Caco-2 (cell line): ENCODE measurements around the gene ATL2. TPM values are rescaled to one million over a fixed set of nuclear protein-coding genes. Genes with fewer than 3 reads are reported as not detected.

Source experiments
- BruUV-seq: library from RNA; stranded (reverse); fragments of 400-500 nt; replicated peaks from 2 replicates; lab custom pipeline; 2021; lab: Mats Ljungman, UMichigan
- CTCF ChIA-PET: fragments of 300-600 bp; sonication (Branson Sonifier 250); formaldehyde crosslinking; loops from one replicate; lab custom pipeline; 2022; ENCODE audit warnings: antibody characterized with exemption; lab: Charles Lee
- POLR2A ChIA-PET: fragments of 300-600 bp; sonication (Branson Sonifier 250); formaldehyde crosslinking; loops from one replicate; lab custom pipeline; 2022; ENCODE audit warnings: antibody characterized with exemption; lab: Charles Lee
- DNase-seq, 2 experiments: peaks; one replicate each; pipeline versions ENCODE4 v3.0.0 to v3.0.0-alpha.2; 2020 to 2022
- H3K27me3 ChIP-seq: replicated peaks from 2 replicates; pipeline ENCODE4 v1.6.0; 2011; ENCODE audit warnings: low read length; ENCODE audit not compliant: control insufficient read depth, insufficient read depth
- H3K36me3 ChIP-seq: 2 replicates; pipeline ENCODE4 v1.5.1; 2011; ENCODE audit warnings: low read length; ENCODE audit not compliant: control insufficient read depth, insufficient read depth
- H3K4me1 ChIP-seq: fragments of 250-450 bp; sonication (Bioruptor Pico); 2 replicates; pipeline ENCODE4 v1.5.1; 2020; ENCODE audit warnings: mild to moderate bottlenecking
- H3K4me3 ChIP-seq: 2 replicates; pipeline ENCODE4 v1.5.1; 2011; ENCODE audit warnings: low read depth, mild to moderate bottlenecking, control low read depth, low read length
- H3K9me3 ChIP-seq: fragments of 250-450 bp; sonication (Bioruptor Pico); 2 replicates; pipeline ENCODE4 v1.5.1; 2020; ENCODE audit warnings: mild to moderate bottlenecking, moderate library complexity
- H3K27ac Mint-ChIP-seq: one replicate; pipeline ENCODE4 v1.8.0; 2022; ENCODE audit warnings: mixed read lengths; ENCODE audit not compliant: unreplicated experiment
- H3K27me3 Mint-ChIP-seq: one replicate; pipeline ENCODE4 v1.8.0; 2022; ENCODE audit warnings: mixed read lengths; ENCODE audit not compliant: insufficient read depth, unreplicated experiment
- H3K36me3 Mint-ChIP-seq: one replicate; pipeline ENCODE4 v1.8.0; 2022; ENCODE audit warnings: mild to moderate bottlenecking, mixed read lengths; ENCODE audit not compliant: insufficient read depth, unreplicated experiment
- H3K4me1 Mint-ChIP-seq: one replicate; pipeline ENCODE4 v1.8.0; 2022; ENCODE audit warnings: low read depth, mixed read lengths; ENCODE audit not compliant: unreplicated experiment
- H3K4me3 Mint-ChIP-seq: one replicate; pipeline ENCODE4 v1.8.0; 2022; ENCODE audit warnings: mild to moderate bottlenecking, moderate library complexity, mixed read lengths; ENCODE audit not compliant: unreplicated experiment
- H3K9me3 Mint-ChIP-seq: one replicate; pipeline ENCODE4 v1.8.0; 2022; ENCODE audit warnings: mixed read lengths; ENCODE audit not compliant: unreplicated experiment
- CTCF ChIP-seq, 2 experiments: fragments of 200-600 bp in 1 of 2; IDR thresholded peaks; 1 replicate in 1 of 2; 2 replicates in 1 of 2; pipeline versions ENCODE4 v1.5.1 to v1.8.0; 2011 to 2022; ENCODE audit warnings: antibody characterized with exemption in 1 of 2, control low read depth in 1 of 2, inconsistent platforms in 1 of 2, low read depth in 1 of 2, low read length in 1 of 2, mild to moderate bottlenecking in 1 of 2, moderate library complexity in 1 of 2; ENCODE audit not compliant: insufficient read depth in 1 of 2, severe bottlenecking in 1 of 2, unreplicated experiment in 1 of 2
- intact Hi-C: fragments of 100-400 bp; cut with micrococcal nuclease; formaldehyde crosslinking; loops from one replicate; pipeline ENCODE4 v1.10.0; 2022; ENCODE audit not compliant: unreplicated experiment
- total RNA-seq: library from RNA; stranded (reverse); gene quantifications from 2 replicates; pipeline ENCODE4 v1.2.3, GENCODE V29; 2022

ATL2 gene
- total RNA-seq, 1 experiment from 2014 or later, result 107 TPM

- POLR2A ChIA-PET, result no interaction called here
- CTCF ChIA-PET, result no interaction called here
- no peak overlapping the region for H3K27ac Mint-ChIP-seq
- Histone ChIP-seq H3K4me1 (peaks cover 6% of the 10 kb centered on the region; the same call in 1 of the 2 replicates), H3K9me3 (no peaks in the 10 kb centered on the region), H3K27me3 (no peaks in the 10 kb centered on the region), H3K4me3 (no peak overlapping the region), H3K36me3 (no peaks in the 10 kb centered on the region)
- intact Hi-C loops, result no loop called here
- H3K4me1 Mint-ChIP-seq, result no peaks in the 10 kb centered on the region
- no peaks in the 10 kb centered on the region for H3K9me3 Mint-ChIP-seq
- DNase-seq, result no peak
- no TSS peak for BruUV-seq
- TF ChIP-seq CTCF (IDR thresholded peaks at IDR 0.05; ENCODE audit: insufficient read depth in 1 of 2, low read depth in 1 of 2, low read length in 1 of 2, severe bottlenecking in 1 of 2, unreplicated experiment in 1 of 2), result no peak
- peaks cover 8% of the 10 kb centered on the region for H3K36me3 Mint-ChIP-seq
- no peak overlapping the region for H3K4me3 Mint-ChIP-seq
- H3K27me3 Mint-ChIP-seq, result no peaks in the 10 kb centered on the region
These were observed 4.5 kb upstream of the ATL2 start for GRCh38 chr2:38381381-38382143.

GRCh38 chr2:38380397-38381130 lies 3.5 kb upstream of the ATL2 start:
- Histone ChIP-seq H3K4me1 (peaks cover 6% of the 10 kb centered on the region; the same call in 1 of the 2 replicates), H3K36me3 (no peaks in the 10 kb centered on the region), H3K9me3 (no peaks in the 10 kb centered on the region), H3K4me3 (no peak overlapping the region), H3K27me3 (no peaks in the 10 kb centered on the region)
- Mint-ChIP-seq H3K27me3 (no peaks in the 10 kb centered on the region), H3K4me1 (peaks cover 6% of the 10 kb centered on the region), H3K4me3 (no peak overlapping the region), H3K27ac (no peak overlapping the region), H3K36me3 (peaks cover 16% of the 10 kb centered on the region), H3K9me3 (no peaks in the 10 kb centered on the region)
- intact Hi-C loops, result no loop called here
- no peak for TF ChIP-seq CTCF (IDR thresholded peaks at IDR 0.05; ENCODE audit: insufficient read depth in 1 of 2, low read depth in 1 of 2, low read length in 1 of 2, severe bottlenecking in 1 of 2, unreplicated experiment in 1 of 2)
- no TSS peak for BruUV-seq
- ChIA-PET POLR2A (no interaction called here), CTCF (no interaction called here)
- DNase-seq, result no peak

- H3K36me3 ChIP-seq, result no peaks in the 10 kb centered on the region
- peaks cover 21% of the 10 kb centered on the region for H3K4me1 ChIP-seq
- no peaks in the 10 kb centered on the region for H3K9me3 ChIP-seq
- Mint-ChIP-seq H3K27me3 (no peaks in the 10 kb centered on the region), H3K27ac (peak overlapping the region; percentile 94), H3K4me1 (peaks cover 35% of the 10 kb centered on the region), H3K36me3 (peaks cover 16% of the 10 kb centered on the region), H3K9me3 (no peaks in the 10 kb centered on the region), H3K4me3 (peak overlapping the region; percentile 80)
- CTCF ChIA-PET, result interaction anchor here (0.6 to 2.6 kb wide), 12 partner anchors 10 to 375 kb away, joined by 3 to 16 read pairs (median 4); partner anchors contain the start of gene SRSF7
- no peaks in the 10 kb centered on the region for H3K27me3 ChIP-seq
- intact Hi-C loops, result loop anchor here (2.0 to 5.0 kb wide), 5 partner anchors 60 to 376 kb away; partner anchors contain the start of gene SRSF7
- H3K4me3 ChIP-seq, result peak overlapping the region; percentile 48
- POLR2A ChIA-PET, result interaction anchor here (0.9 to 1.0 kb wide), 2 partner anchors 85 to 375 kb away, joined by 3 to 10 read pairs; partner anchors contain the start of gene SRSF7
- TSS peak; percentile 35 for BruUV-seq
- peak; percentile 25 to 54 for TF ChIP-seq CTCF (IDR thresholded peaks at IDR 0.05; ENCODE audit: insufficient read depth in 1 of 2, low read depth in 1 of 2, low read length in 1 of 2, severe bottlenecking in 1 of 2, unreplicated experiment in 1 of 2)
- peak; percentile 62 to 85 for DNase-seq
These were observed 575 bp downstream of the ATL2 start for GRCh38 chr2:38376346-38377049.
